Sigmoid colon (tissue), 7 donors: Measurements from ENCODE around the gene DKK3. TPM values are rescaled to one million over a fixed set of nuclear protein-coding genes. Genes with fewer than 3 reads are reported as not detected.

ENCODE experiments used
- DNase-seq: peaks from one replicate; pipeline ENCODE4 v3.0.0-alpha.2; 2019
- H3K27ac ChIP-seq, 4 donors: fragments of 200-600 bp; sonication (generic); one replicate each; pipeline ENCODE4 v1.5.1; 2016 to 2019; ENCODE audit warnings: mild to moderate bottlenecking in 1 of 4
- H3K27me3 ChIP-seq, 3 donors: fragments of 200-600 bp; sonication (generic); one replicate each; pipeline ENCODE4 v1.5.1; 2019; ENCODE audit warnings: mild to moderate bottlenecking in 1 of 3
- H3K36me3 ChIP-seq, 4 donors: fragments of 200-600 bp; sonication (generic); one replicate each; pipeline ENCODE4 v1.5.1; 2016 to 2019
- H3K4me1 ChIP-seq, 4 donors: fragments of 200-600 bp; sonication (generic); one replicate each; pipeline ENCODE4 v1.5.1; 2017 to 2019
- H3K4me3 ChIP-seq, 4 donors: fragments of 200-600 bp; sonication (generic); one replicate each; pipeline ENCODE4 v1.5.1; 2017 to 2019; ENCODE audit warnings: mild to moderate bottlenecking in 2 of 4, moderate library complexity in 1 of 4
- H3K9me3 ChIP-seq, 4 donors: fragments of 200-600 bp in 3 of 4; sonication (generic) in 3 of 4; one replicate each; pipeline versions ENCODE4 v1.5.1 to v1.6.1; 2013 to 2019
- EP300 ChIP-seq, 4 donors: sonication (generic); formaldehyde crosslinking; IDR thresholded peaks; one replicate each; pipeline ENCODE4 v1.6.1; 2017; ENCODE audit warnings: antibody characterized with exemption in 4 of 4
- POLR2A ChIP-seq, 2 donors: fragments of 450-650 bp; IDR thresholded peaks; one replicate each; pipeline ENCODE4 v1.6.1; 2016; ENCODE audit warnings: antibody characterized with exemption in 2 of 2, mild to moderate bottlenecking in 2 of 2, moderate library complexity in 2 of 2
- POLR2AphosphoS5 ChIP-seq, 4 donors: sonication (generic); formaldehyde crosslinking; IDR thresholded peaks; one replicate each; pipeline ENCODE4 v1.6.1; 2017; ENCODE audit warnings: antibody characterized with exemption in 4 of 4
- WGBS, 2 donors: extraction: QIAGEN DNeasy Blood & Tissue Kit; methylation state at CpG; one replicate each; pipeline ENCODE4 v1.1.7; 2013; 5-methylcytosine and 5-hydroxymethylcytosine counted together
- intact Hi-C: fragments of 100-400 bp; cut with DNase I; formaldehyde crosslinking; loops from one replicate; pipeline ENCODE4 v1.15.1; 2023
- polyA plus RNA-seq, 3 donors: library from polyadenylated mRNA; stranded (reverse); fragments of 200-250 nt; gene quantifications; one replicate each; pipeline ENCODE4 v1.2.3, GENCODE V29; 2013
- total RNA-seq, 4 donors: library from RNA; depleted of rRNA; stranded (reverse); fragments of >200 nt; gene quantifications; one replicate each; pipeline ENCODE4 v1.1.0, GENCODE V29; 2016
- TF ChIP-seq, protein P1 (sequence below), 4 experiments: fragments of 450-650 bp in 3 of 4; fragments of 200-600 bp in 1 of 4; IDR thresholded peaks; one replicate each; pipeline ENCODE4 v1.5.1; 2016 to 2019; ENCODE audit warnings: antibody characterized with exemption in 4 of 4, mild to moderate bottlenecking in 3 of 4, moderate library complexity in 2 of 4
- donor health status: healthy with polysubstance abuse.
- donor health status: Bipolar disorder and iron deficiency.
- donor health status: healthy.

DKK3 gene
- total and polyA plus RNA-seq, 7 donors = 6.0 to 181 (median 83.6) TPM

DNA sequence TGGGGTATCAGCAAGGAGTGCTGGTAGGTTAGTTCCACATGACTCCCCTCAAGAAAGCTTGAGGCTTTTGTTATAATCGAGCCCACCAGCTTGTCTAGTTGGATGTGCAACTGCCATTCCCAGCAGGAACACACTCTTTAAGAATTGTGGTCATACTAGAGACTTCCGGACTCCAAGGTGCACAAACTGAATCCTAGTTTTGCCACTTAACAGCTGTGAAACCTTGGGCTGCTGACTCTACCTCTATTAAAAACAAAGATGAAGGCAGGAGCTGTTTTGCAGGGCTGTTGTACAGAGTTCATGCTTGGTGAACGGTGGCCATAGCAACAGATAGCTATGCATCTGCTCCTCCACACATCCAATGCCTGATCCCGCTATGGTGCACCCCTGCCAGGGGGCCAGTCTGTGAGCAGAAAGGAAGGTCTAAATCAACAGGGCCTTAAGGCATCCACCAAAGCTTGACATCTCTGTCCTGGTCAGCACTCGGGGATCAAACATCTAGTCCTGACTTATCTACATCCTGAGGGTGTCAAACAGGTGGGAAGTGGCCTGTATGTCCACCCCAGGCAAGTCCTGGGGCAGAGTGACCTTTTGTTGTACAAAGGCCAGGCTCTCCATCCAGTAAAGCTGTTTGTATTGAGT is 36.4 kb downstream of the DKK3 start:
- DNase-seq = no peak
- Histone ChIP-seq H3K9me3 (no peaks in the 10 kb centered on the region), H3K36me3 (no peaks in the 10 kb centered on the region), H3K27ac (peak overlapping the region in 3 of 4 donors; percentile 73 to 86 (median 79)), H3K4me1 (peaks cover 0 to 64% (median 54%) of the 10 kb centered on the region in 4 donors), H3K27me3 (no peaks in the 10 kb centered on the region), H3K4me3 (no peak overlapping the region)
- TF ChIP-seq POLR2AphosphoS5 (IDR thresholded peaks at IDR 0.05) (no peak), EP300 (IDR thresholded peaks at IDR 0.05) (no peak), POLR2A (IDR thresholded peaks at IDR 0.05) (no peak)
- TF ChIP-seq, protein P1, sequence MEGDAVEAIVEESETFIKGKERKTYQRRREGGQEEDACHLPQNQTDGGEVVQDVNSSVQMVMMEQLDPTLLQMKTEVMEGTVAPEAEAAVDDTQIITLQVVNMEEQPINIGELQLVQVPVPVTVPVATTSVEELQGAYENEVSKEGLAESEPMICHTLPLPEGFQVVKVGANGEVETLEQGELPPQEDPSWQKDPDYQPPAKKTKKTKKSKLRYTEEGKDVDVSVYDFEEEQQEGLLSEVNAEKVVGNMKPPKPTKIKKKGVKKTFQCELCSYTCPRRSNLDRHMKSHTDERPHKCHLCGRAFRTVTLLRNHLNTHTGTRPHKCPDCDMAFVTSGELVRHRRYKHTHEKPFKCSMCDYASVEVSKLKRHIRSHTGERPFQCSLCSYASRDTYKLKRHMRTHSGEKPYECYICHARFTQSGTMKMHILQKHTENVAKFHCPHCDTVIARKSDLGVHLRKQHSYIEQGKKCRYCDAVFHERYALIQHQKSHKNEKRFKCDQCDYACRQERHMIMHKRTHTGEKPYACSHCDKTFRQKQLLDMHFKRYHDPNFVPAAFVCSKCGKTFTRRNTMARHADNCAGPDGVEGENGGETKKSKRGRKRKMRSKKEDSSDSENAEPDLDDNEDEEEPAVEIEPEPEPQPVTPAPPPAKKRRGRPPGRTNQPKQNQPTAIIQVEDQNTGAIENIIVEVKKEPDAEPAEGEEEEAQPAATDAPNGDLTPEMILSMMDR (IDR thresholded peaks at IDR 0.05) = no peak
- WGBS, 2 donors = 83 to 88% methylated on average over 5 of the region's 5 CpGs
- intact Hi-C loops = loop anchor here (5.0 kb wide), 1 partner anchor 45 kb away; no protein-coding TSS in a partner anchor

DNA sequence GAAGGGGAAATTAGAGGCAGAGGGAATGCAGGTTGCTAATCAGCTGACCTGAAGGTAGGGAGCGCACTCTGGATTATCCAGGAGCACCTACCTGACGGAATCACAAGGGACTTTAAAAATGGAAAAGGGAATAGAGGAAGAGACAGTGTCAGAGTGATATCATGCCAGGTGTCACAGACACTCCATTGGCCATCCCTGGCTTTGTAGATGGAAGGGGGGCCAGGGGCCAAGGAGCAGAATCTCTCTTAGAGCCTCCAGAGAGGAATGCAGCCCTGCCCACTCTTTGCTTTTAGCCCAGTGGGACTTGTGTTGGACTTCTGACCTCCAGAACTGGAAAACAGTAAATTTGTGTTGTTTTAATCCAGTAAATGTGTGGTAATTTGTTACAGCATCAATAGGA is 37.9 kb downstream of the DKK3 start:
- peak overlapping the region in 1 of 4 donors; percentile 1 for H3K27ac ChIP-seq

DNA sequence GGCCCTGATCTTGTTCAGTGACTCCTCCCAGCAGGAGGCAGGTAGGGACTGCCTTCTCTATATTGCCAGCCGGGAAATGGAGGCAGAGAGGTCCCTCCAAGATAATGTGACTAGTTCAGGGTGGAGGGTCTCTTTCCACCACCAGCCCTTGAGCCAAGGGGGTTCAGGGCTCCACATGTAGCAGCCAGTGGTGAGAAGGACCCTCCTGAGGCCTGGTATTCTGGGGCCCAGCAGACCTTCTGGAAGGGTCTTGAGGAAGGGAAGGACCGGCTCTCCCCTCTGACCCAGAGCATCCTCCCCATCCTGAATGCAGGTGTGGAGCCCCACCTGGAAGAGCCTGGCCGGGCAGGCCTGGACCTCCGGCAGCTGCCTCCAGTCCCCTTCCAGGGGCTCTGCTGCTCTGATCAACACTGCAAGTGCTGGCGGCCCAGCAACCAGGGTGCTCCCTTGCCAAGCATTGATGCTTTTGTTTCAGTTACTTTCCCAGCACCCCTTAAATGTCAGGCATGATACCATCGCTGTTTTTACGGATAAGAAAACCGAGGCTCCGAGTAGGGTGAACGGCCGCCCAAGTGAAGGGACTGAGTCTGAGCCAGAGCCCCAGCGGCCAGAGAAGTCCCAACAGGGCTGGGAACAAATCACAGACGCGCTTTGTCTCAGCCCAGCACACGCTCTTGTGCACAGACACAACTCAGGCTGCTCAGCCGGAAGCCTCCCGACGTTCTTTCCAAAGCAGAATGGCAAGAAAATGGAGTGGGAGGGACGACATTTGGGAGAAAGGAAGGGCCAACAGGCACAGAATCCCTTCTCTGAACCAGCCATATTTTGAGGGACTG is 38.8 kb downstream of the DKK3 start:
- intact Hi-C loops = loop anchor here (5.0 kb wide), 1 partner anchor 42 kb away; no protein-coding TSS in a partner anchor
- DNase-seq = peak; percentile 71
- Histone ChIP-seq H3K9me3 (no peaks in the 10 kb centered on the region), H3K27me3 (no peaks in the 10 kb centered on the region), H3K27ac (peak overlapping the region; percentile 1 to 32 (median 4)), H3K36me3 (no peaks in the 10 kb centered on the region), H3K4me1 (peaks cover 0 to 43% (median 32%) of the 10 kb centered on the region in 4 donors), H3K4me3 (no peak overlapping the region)
- TF ChIP-seq, protein P1 (IDR thresholded peaks at IDR 0.05) = no peak
- TF ChIP-seq POLR2A (IDR thresholded peaks at IDR 0.05) (no peak), POLR2AphosphoS5 (IDR thresholded peaks at IDR 0.05) (peak in 1 of 4 donors; percentile 8)
- whole genome bisulfite sequencing, 2 donors = 93 to 94% methylated on average over 19 of the region's 19 CpGs

More for the DNA sequence above, 37.9 kb downstream of the DKK3 start:
- Histone ChIP-seq H3K27me3 (no peaks in the 10 kb centered on the region), H3K4me3 (no peak overlapping the region), H3K36me3 (no peaks in the 10 kb centered on the region), H3K4me1 (peaks cover 0 to 50% (median 40%) of the 10 kb centered on the region in 4 donors), H3K9me3 (no peaks in the 10 kb centered on the region)
- DNase-seq = no peak
- WGBS, 2 donors = 75 to 97% methylated on average over 2 of the region's 2 CpGs
- intact Hi-C loops = loop anchor here (5.0 kb wide), 1 partner anchor 43 kb away; no protein-coding TSS in a partner anchor
- TF ChIP-seq POLR2AphosphoS5 (IDR thresholded peaks at IDR 0.05) (no peak), EP300 (IDR thresholded peaks at IDR 0.05) (no peak), POLR2A (IDR thresholded peaks at IDR 0.05) (no peak)
- TF ChIP-seq, protein P1 (IDR thresholded peaks at IDR 0.05) = no peak

DNA sequence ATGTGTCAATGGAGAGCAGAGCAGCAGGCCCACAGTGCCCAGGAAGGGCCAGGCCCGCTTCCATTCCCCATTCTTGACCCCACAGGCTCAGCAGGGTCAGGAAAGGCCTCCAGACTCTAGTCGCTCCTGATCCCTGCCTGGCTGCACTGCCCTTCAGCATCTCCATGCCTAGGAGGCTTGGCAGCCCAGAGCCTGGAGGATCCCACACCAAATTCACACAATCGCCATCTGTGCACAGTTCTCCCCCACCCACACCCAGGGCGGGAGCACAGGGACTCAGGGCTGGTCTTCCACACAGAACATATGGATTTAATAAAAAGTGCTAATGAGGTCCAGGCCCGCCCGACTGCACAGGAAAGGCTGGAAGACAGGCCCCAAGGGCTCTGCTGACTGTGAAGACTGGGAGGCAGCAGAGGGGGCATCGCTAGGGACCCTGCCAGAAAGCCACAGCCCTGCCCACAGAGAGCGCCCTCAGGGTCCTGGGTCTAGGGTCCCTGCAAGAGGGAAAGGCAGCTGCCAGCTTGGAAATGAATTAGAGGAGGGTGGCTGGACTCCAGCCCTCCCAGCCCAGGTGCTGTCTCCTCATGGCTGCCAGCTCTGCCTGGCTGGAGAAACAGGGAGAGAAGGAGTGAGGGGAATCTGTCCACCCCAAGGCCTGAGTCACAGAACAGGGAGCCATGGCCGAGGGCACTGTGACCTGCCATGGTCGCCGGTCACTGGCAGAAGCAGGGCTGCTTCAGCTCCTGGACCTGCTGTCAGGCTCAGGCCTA is 39.7 kb downstream of the DKK3 start:
- 83 to 85% methylated on average over 11 of the region's 11 CpGs for WGBS, 2 donors

More for the DNA sequence above, 39.7 kb downstream of the DKK3 start:
- no peaks in the 10 kb centered on the region for H3K9me3 ChIP-seq
- intact Hi-C loops = no loop called here
- no peak overlapping the region for H3K4me3 ChIP-seq
- no peaks in the 10 kb centered on the region for H3K27me3 ChIP-seq
- H3K27ac ChIP-seq = peak overlapping the region in 1 of 4 donors; percentile 32
- peak; percentile 56 for DNase-seq
- TF ChIP-seq EP300 (IDR thresholded peaks at IDR 0.05) (no peak), POLR2AphosphoS5 (IDR thresholded peaks at IDR 0.05) (no peak), POLR2A (IDR thresholded peaks at IDR 0.05) (no peak)
- TF ChIP-seq, protein P1 (IDR thresholded peaks at IDR 0.05) = no peak
- peaks cover 0 to 41% (median 32%) of the 10 kb centered on the region in 4 donors for H3K4me1 ChIP-seq
- H3K36me3 ChIP-seq = no peaks in the 10 kb centered on the region
